Posterior vena cava (tissue), 2 donors: ENCODE measurements around the gene CDH22. TPM values are rescaled to one million over a fixed set of nuclear protein-coding genes. Genes with fewer than 3 reads are reported as not detected.

Source experiments
- DNase-seq: peaks from one replicate; pipeline ENCODE4 v3.0.0-alpha.2; 2020; ENCODE audit warnings: low spot score
- intact Hi-C, 2 donors: fragments of 100-400 bp; cut with DNase I; formaldehyde crosslinking; loops; one replicate each; pipeline versions ENCODE4 v1.14.1 to v1.14.2; 2022 to 2023
- total RNA-seq, 2 donors: library from RNA; stranded (reverse); fragmentation: NEBNext Ultra II Directional; extraction: Animal tissue kit (Norgen Biotek cat#: 25700); gene quantifications; one replicate each; pipeline ENCODE4 v1.2.1, GENCODE V29; 2021
- donor health status: DM: yes; HTN: yes; CAD: no.
- donor health status: DM: yes; HTN: yes; CAD: no.

CDH22 gene
- total RNA-seq, 2 donors from 2014 or later: 0.28 to 0.29 TPM

DNA sequence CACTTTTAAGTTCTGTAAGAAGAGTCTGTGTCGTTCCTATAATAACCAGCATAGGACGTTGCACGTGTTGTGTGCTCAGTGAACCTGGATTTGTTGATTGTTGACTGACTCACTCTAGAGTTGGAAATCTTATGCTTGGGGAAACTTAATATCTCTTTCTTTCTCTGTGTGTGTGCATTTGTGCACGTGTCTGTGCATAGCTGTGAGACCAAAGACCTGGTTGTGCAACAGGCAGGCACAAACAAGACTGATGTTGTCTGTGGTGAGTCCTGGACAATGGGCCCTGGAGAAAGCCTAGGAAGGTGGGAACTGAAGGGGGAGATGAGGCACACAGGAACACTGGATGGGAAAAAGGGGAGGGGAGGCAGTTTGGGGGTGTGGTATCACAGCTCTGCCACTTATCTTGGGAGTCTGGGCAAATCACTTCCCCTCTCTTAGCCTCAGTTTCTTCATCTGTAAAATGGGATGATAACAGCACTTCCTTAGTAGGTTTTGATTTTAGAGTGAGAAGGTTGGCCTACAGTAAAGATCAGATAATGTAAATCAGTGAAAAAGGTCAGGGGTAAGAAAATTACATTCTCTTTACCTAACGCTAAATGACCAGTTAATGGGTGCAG lies 181.8 kb downstream of the CDH22 start:
- intact Hi-C loops: no loop called here
- no peak for DNase-seq

Other genes with a start within 250 kb of the CDH22 start
- 10 to 100 TPM; 18.7 to 20.4 TPM for gene NCOA5, start 218.5 kb downstream of the CDH22 start, total RNA-seq
- gene CD40, start 190.2 kb downstream of the CDH22 start, total RNA-seq: 10 to 100 TPM in 1 of 2 donors, 1 to 10 TPM in 1; 9.6 to 11.3 TPM
- gene ELMO2, start 98.1 kb upstream of the CDH22 start, total RNA-seq: 10 to 100 TPM; 43.6 to 48.9 TPM
- 1 to 10 TPM; 1.1 to 3.1 TPM for gene ZNF334, start 205.1 kb upstream of the CDH22 start, total RNA-seq
- not detected for gene OCSTAMP, start 242.2 kb upstream of the CDH22 start, total RNA-seq